WTC11 (cell line): Measurements from ENCODE around the gene GPR65. TPM values are rescaled to one million over a fixed set of nuclear protein-coding genes. Genes with fewer than 3 reads are reported as not detected.

Experiments
- ATAC-seq: fragments of 200-7000 bp; cut with Tn5 transposase; 2 replicates; pipeline ENCODE4 v1.10.0; 2021; ENCODE audit warnings: mild to moderate bottlenecking, moderate library complexity
- CTCF ChIA-PET: fragments of 300-600 bp; sonication (Branson Sonifier 250); formaldehyde crosslinking; loops from one replicate; lab custom pipeline; 2021; ENCODE audit warnings: antibody characterized with exemption; lab: Charles Lee
- POLR2A ChIA-PET: fragments of 350-600 bp; sonication (Branson Sonifier 250); formaldehyde crosslinking; loops from one replicate; lab custom pipeline; 2021; ENCODE audit warnings: antibody characterized with exemption; lab: Charles Lee
- DNase-seq: peaks from one replicate; pipeline ENCODE4 v3.0.0; 2021; ENCODE audit warnings: low spot score
- H3K27ac Mint-ChIP-seq: 2 replicates; pipeline ENCODE4 v1.8.0; 2021; ENCODE audit warnings: mixed read lengths
- H3K27me3 Mint-ChIP-seq: 2 replicates; pipeline ENCODE4 v1.8.0; 2021; ENCODE audit warnings: low read depth, mild to moderate bottlenecking, moderate library complexity, mixed read lengths
- H3K36me3 Mint-ChIP-seq: 2 replicates; pipeline ENCODE4 v1.8.0; 2021; ENCODE audit warnings: mixed read lengths
- H3K4me1 Mint-ChIP-seq: 2 replicates; pipeline ENCODE4 v1.8.0; 2022; ENCODE audit warnings: mixed read lengths
- H3K4me3 Mint-ChIP-seq: 2 replicates; pipeline ENCODE4 v1.8.0; 2021; ENCODE audit warnings: mild to moderate bottlenecking, moderate library complexity, mixed read lengths
- H3K9me3 Mint-ChIP-seq: 2 replicates; pipeline ENCODE4 v1.8.0; 2021; ENCODE audit warnings: mixed read lengths
- ATF1 ChIP-seq: sonication (generic); formaldehyde crosslinking; IDR thresholded peaks from 2 replicates; pipeline ENCODE4 v1.8.1; 2023; ENCODE audit warnings: mild to moderate bottlenecking, moderate library complexity, missing genetic modification reagents
- E2F4 ChIP-seq: sonication (generic); formaldehyde crosslinking; IDR thresholded peaks from 2 replicates; pipeline ENCODE4 v1.8.1; 2022; ENCODE audit warnings: low read depth, mild to moderate bottlenecking, moderate library complexity, missing genetic modification reagents, borderline replicate concordance
- ERG ChIP-seq: fragments of 250-450 bp; sonication (Bioruptor Pico); IDR thresholded peaks from 2 replicates; pipeline ENCODE4 v1.8.0; 2021; ENCODE audit warnings: mild to moderate bottlenecking
- FOXP4 ChIP-seq: sonication (generic); formaldehyde crosslinking; IDR thresholded peaks from 2 replicates; pipeline ENCODE4 v1.8.0; 2022; ENCODE audit warnings: mild to moderate bottlenecking, missing genetic modification reagents
- HMGXB4 ChIP-seq: sonication (generic); formaldehyde crosslinking; IDR thresholded peaks from 2 replicates; pipeline ENCODE4 v1.8.1; 2023; ENCODE audit warnings: mild to moderate bottlenecking, moderate library complexity, missing genetic modification reagents
- IRF2 ChIP-seq: sonication (generic); formaldehyde crosslinking; IDR thresholded peaks from 2 replicates; pipeline ENCODE4 v1.8.0; 2022; ENCODE audit warnings: low read depth, missing genetic modification reagents, borderline replicate concordance
- JUN ChIP-seq: sonication (generic); formaldehyde crosslinking; IDR thresholded peaks from 2 replicates; pipeline ENCODE4 v1.8.0; 2023; ENCODE audit warnings: mild to moderate bottlenecking, missing genetic modification reagents
- MYBL2 ChIP-seq: sonication (generic); formaldehyde crosslinking; IDR thresholded peaks from 2 replicates; pipeline ENCODE4 v1.8.1; 2023; ENCODE audit warnings: mild to moderate bottlenecking, moderate library complexity, missing genetic modification reagents
- NR2C2 ChIP-seq: sonication (generic); formaldehyde crosslinking; IDR thresholded peaks from 2 replicates; pipeline ENCODE4 v1.8.0; 2022; ENCODE audit warnings: mild to moderate bottlenecking, missing genetic modification reagents
- NR3C1 ChIP-seq: sonication (generic); formaldehyde crosslinking; conservative IDR thresholded peaks from 2 replicates; pipeline ENCODE4 v1.8.1; 2023; ENCODE audit warnings: low read depth, mild to moderate bottlenecking, missing genetic modification reagents
- TEAD1 ChIP-seq: sonication (generic); formaldehyde crosslinking; IDR thresholded peaks from 2 replicates; pipeline ENCODE4 v1.8.0; 2022; ENCODE audit warnings: mild to moderate bottlenecking, missing genetic modification reagents
- TEAD4 ChIP-seq: sonication (generic); formaldehyde crosslinking; IDR thresholded peaks from 2 replicates; pipeline ENCODE4 v1.8.0; 2022; ENCODE audit warnings: mild to moderate bottlenecking, missing genetic modification reagents
- ZMAT4 ChIP-seq: fragments of 250-450 bp; sonication (Bioruptor Pico); IDR thresholded peaks from 2 replicates; pipeline ENCODE4 v1.9.0; 2021; ENCODE audit warnings: mild to moderate bottlenecking
- ZNF281 ChIP-seq: sonication (generic); formaldehyde crosslinking; IDR thresholded peaks from 2 replicates; pipeline ENCODE4 v1.8.0; 2023; ENCODE audit warnings: mild to moderate bottlenecking, missing genetic modification reagents
- ZNF317 ChIP-seq: sonication (generic); formaldehyde crosslinking; IDR thresholded peaks from 2 replicates; pipeline ENCODE4 v1.8.1; 2023; ENCODE audit warnings: low read depth, mild to moderate bottlenecking, moderate library complexity, missing genetic modification reagents, borderline replicate concordance
- ZNF396 ChIP-seq: fragments of 250-450 bp; sonication (Bioruptor Pico); IDR thresholded peaks from 2 replicates; pipeline ENCODE4 v1.8.0; 2021; ENCODE audit warnings: mild to moderate bottlenecking, moderate library complexity, borderline replicate concordance
- ZNF423 ChIP-seq: fragments of 250-450 bp; sonication (Bioruptor Pico); IDR thresholded peaks from 2 replicates; pipeline ENCODE4 v2.1.2; 2022; ENCODE audit warnings: mild to moderate bottlenecking, moderate library complexity
- ZNF671 ChIP-seq: fragments of 250-450 bp; sonication (Bioruptor Pico); IDR thresholded peaks from 2 replicates; pipeline ENCODE4 v1.8.0; 2021; ENCODE audit warnings: mild to moderate bottlenecking
- ZSCAN18 ChIP-seq: fragments of 250-450 bp; sonication (Bioruptor Pico); IDR thresholded peaks from 2 replicates; pipeline ENCODE4 v2.1.2; 2022; ENCODE audit warnings: mild to moderate bottlenecking, moderate library complexity
- total RNA-seq: library from RNA; stranded (reverse); gene quantifications from 3 replicates; pipeline ENCODE4 v1.2.3, GENCODE V29; 2021

The GPR65 gene
- total RNA-seq, 1 experiment from 2014 or later, result not detected

GRCh38 chr14:88002421-88003075 is 2.4 kb upstream of the GPR65 start (continued):
- TF ChIP-seq FOXP4 (CRISPR knock-in tag) (no peak), HMGXB4 (CRISPR knock-in tag) (no peak), ZMAT4 (no peak), ERG (CRISPR knock-in tag) (no peak), ZNF281 (CRISPR knock-in tag) (no peak), ZNF671 (CRISPR knock-in tag) (no peak)

- no peak overlapping the region for H3K4me3 Mint-ChIP-seq
- ChIA-PET POLR2A (no interaction called here), CTCF (interaction anchor here (1.3 kb wide), 1 partner anchor 11 kb away, joined by 4 read pairs; no protein-coding TSS in a partner anchor)
- no peak for ATAC-seq
- H3K9me3 Mint-ChIP-seq, result no peaks in the 10 kb centered on the region
- peaks cover 8% of the 10 kb centered on the region for H3K4me1 Mint-ChIP-seq
- H3K27me3 Mint-ChIP-seq, result no peaks in the 10 kb centered on the region
- no peaks in the 10 kb centered on the region for H3K36me3 Mint-ChIP-seq
- DNase-seq, result no peak
- no peak overlapping the region for H3K27ac Mint-ChIP-seq
- TF ChIP-seq TEAD4 (CRISPR knock-in tag), result no peak
- TF ChIP-seq ZNF396 (CRISPR knock-in tag), result no peak
- no peak for TF ChIP-seq JUN (CRISPR knock-in tag)
- TF ChIP-seq MYBL2 (CRISPR knock-in tag), result no peak
- TF ChIP-seq ZSCAN18 (CRISPR knock-in tag), result no peak
- TF ChIP-seq TEAD1 (CRISPR knock-in tag), result no peak
- TF ChIP-seq ZNF281 (CRISPR knock-in tag), result no peak
- no peak for TF ChIP-seq ZNF317 (CRISPR knock-in tag)
- TF ChIP-seq NR2C2 (CRISPR knock-in tag), result no peak
- TF ChIP-seq ATF1 (CRISPR knock-in tag), result no peak
- TF ChIP-seq IRF2, result no peak
- TF ChIP-seq NR3C1 (CRISPR knock-in tag), result no peak
- no peak for TF ChIP-seq ZMAT4
- TF ChIP-seq ZNF423 (CRISPR knock-in tag), result no peak
- no peak for TF ChIP-seq E2F4 (CRISPR knock-in tag)
These were observed 1.5 kb upstream of the GPR65 start for GRCh38 chr14:88003425-88003824.
